H9 (cell line): ENCODE measurements around the gene CHD6. TPM values are rescaled to one million over a fixed set of nuclear protein-coding genes. Genes with fewer than 3 reads are reported as not detected.
A peak's percentile ranks its signal among the peaks of the same experiment; 100 is the strongest.

Source experiments
- DNase-seq: peaks from one replicate; pipeline ENCODE4 v3.0.0-alpha.2; 2017
- H2AFZ ChIP-seq: one replicate; pipeline ENCODE4 v1.6.1; 2013; ENCODE audit warnings: mild to moderate bottlenecking, low read length, control low read depth, moderate library complexity
- H2AK5ac ChIP-seq: 2 replicates; pipeline ENCODE4 v1.6.1; 2013; ENCODE audit warnings: low read length, control low read depth, mixed read lengths; ENCODE audit not compliant: insufficient read length
- H2BK120ac ChIP-seq: one replicate; pipeline ENCODE4 v1.6.1; 2013; ENCODE audit warnings: low read depth, mild to moderate bottlenecking, low read length, control low read depth, inconsistent platforms; ENCODE audit not compliant: poor library complexity, severe bottlenecking
- H2BK12ac ChIP-seq: 2 replicates; pipeline ENCODE4 v1.6.1; 2013; ENCODE audit warnings: low read length, control low read depth, mixed read lengths, low read depth; ENCODE audit not compliant: insufficient read length
- H2BK15ac ChIP-seq: 2 replicates; pipeline ENCODE4 v1.6.1; 2013; ENCODE audit warnings: low read depth, low read length, control low read depth
- H2BK20ac ChIP-seq: one replicate; pipeline ENCODE4 v1.6.1; 2013; ENCODE audit warnings: low read depth, mild to moderate bottlenecking, low read length, control low read depth, inconsistent platforms; ENCODE audit not compliant: poor library complexity, severe bottlenecking
- H2BK5ac ChIP-seq: 2 replicates; pipeline ENCODE4 v1.6.1; 2013; ENCODE audit warnings: low read length, control low read depth, mixed read lengths; ENCODE audit not compliant: insufficient read length
- H3K14ac ChIP-seq: 2 replicates; pipeline ENCODE4 v1.6.1; 2013; ENCODE audit warnings: low read length, control low read depth; ENCODE audit not compliant: insufficient read depth
- H3K18ac ChIP-seq: 2 replicates; pipeline ENCODE4 v1.6.1; 2013; ENCODE audit warnings: low read depth, mild to moderate bottlenecking, mixed read lengths, low read length, control low read depth; ENCODE audit not compliant: insufficient read length
- H3K23ac ChIP-seq: 2 replicates; pipeline ENCODE4 v1.6.1; 2013; ENCODE audit warnings: low read length, control low read depth, mixed read lengths, low read depth; ENCODE audit not compliant: insufficient read length
- H3K23me2 ChIP-seq: 2 replicates; pipeline ENCODE4 v1.6.1; 2013; ENCODE audit warnings: low read depth, mild to moderate bottlenecking, mixed read lengths, low read length, control low read depth; ENCODE audit not compliant: insufficient read length, poor library complexity, severe bottlenecking
- H3K27ac ChIP-seq: 2 replicates; pipeline ENCODE4 v1.5.1; 2013; ENCODE audit warnings: low read length, control low read depth, mixed read lengths, low read depth; ENCODE audit not compliant: insufficient read length
- H3K27me3 ChIP-seq: 2 replicates; pipeline ENCODE4 v1.6.1; 2013; ENCODE audit warnings: low read length, control low read depth, inconsistent platforms; ENCODE audit not compliant: insufficient read depth
- H3K4ac ChIP-seq: 2 replicates; pipeline ENCODE4 v1.6.1; 2013; ENCODE audit warnings: low read depth, mild to moderate bottlenecking, control low read depth, inconsistent platforms, low read length, moderate library complexity
- H3K4me1 ChIP-seq: 2 replicates; pipeline ENCODE4 v1.6.1; 2013; ENCODE audit warnings: low read length, control low read depth, inconsistent platforms; ENCODE audit not compliant: insufficient read depth
- H3K4me2 ChIP-seq: 2 replicates; pipeline ENCODE4 v1.6.1; 2013; ENCODE audit warnings: low read length, control low read depth, mixed read lengths; ENCODE audit not compliant: insufficient read length, insufficient read depth
- H3K56ac ChIP-seq: 2 replicates; pipeline ENCODE4 v1.6.1; 2013; ENCODE audit warnings: low read depth, mild to moderate bottlenecking, mixed read lengths, low read length, control low read depth; ENCODE audit not compliant: insufficient read length
- H3K79me1 ChIP-seq: 2 replicates; pipeline ENCODE4 v1.6.1; 2013; ENCODE audit warnings: low read depth, mild to moderate bottlenecking, moderate library complexity, low read length, control low read depth, inconsistent platforms; ENCODE audit not compliant: insufficient read depth, poor library complexity, severe bottlenecking
- H3K79me2 ChIP-seq: 2 replicates; pipeline ENCODE4 v1.6.1; 2013; ENCODE audit warnings: low read length, control low read depth, inconsistent platforms; ENCODE audit not compliant: insufficient read depth
- H3K9ac ChIP-seq: 2 replicates; pipeline ENCODE4 v1.6.1; 2013; ENCODE audit warnings: low read length, control low read depth, mixed read lengths; ENCODE audit not compliant: insufficient read length; ENCODE audit errors: extremely low read depth
- H3K9me3 ChIP-seq: one replicate; pipeline ENCODE4 v1.6.1; 2013; ENCODE audit warnings: low read depth, low read length, inconsistent platforms; ENCODE audit not compliant: control insufficient read depth
- H3T11ph ChIP-seq: one replicate; pipeline ENCODE4 v1.6.1; 2013; ENCODE audit warnings: mild to moderate bottlenecking, low read length, control low read depth, inconsistent platforms
- H4K20me1 ChIP-seq: one replicate; pipeline ENCODE4 v1.6.1; 2013; ENCODE audit not compliant: control insufficient read depth, insufficient read length, insufficient read depth
- H4K5ac ChIP-seq: 2 replicates; pipeline ENCODE4 v1.6.1; 2013; ENCODE audit warnings: low read depth, mild to moderate bottlenecking, mixed read lengths, low read length, control low read depth; ENCODE audit not compliant: insufficient read length
- H4K8ac ChIP-seq: replicated peaks from 2 replicates; pipeline ENCODE4 v1.6.1; 2013; ENCODE audit warnings: low read length, control low read depth, mixed read lengths, low read depth; ENCODE audit not compliant: insufficient read length
- H4K91ac ChIP-seq: 2 replicates; pipeline ENCODE4 v1.6.1; 2013; ENCODE audit warnings: low read depth, mild to moderate bottlenecking, moderate library complexity, mixed read lengths, low read length, control low read depth; ENCODE audit not compliant: insufficient read length
- H3K27ac Mint-ChIP-seq, 3 experiments: 2 replicates in 2 of 3; 3 replicates in 1 of 3; pipeline ENCODE4 v1.8.0; 2020 to 2021; ENCODE audit warnings: mixed read lengths in 3 of 3, mild to moderate bottlenecking in 1 of 3, moderate library complexity in 1 of 3
- H3K27me3 Mint-ChIP-seq: 2 replicates; pipeline ENCODE4 v1.8.0; 2021; ENCODE audit warnings: low read depth, mild to moderate bottlenecking, moderate library complexity, mixed read lengths
- H3K36me3 Mint-ChIP-seq, 3 experiments: 2 replicates in 2 of 3; 3 replicates in 1 of 3; pipeline ENCODE4 v1.8.0; 2020 to 2021; ENCODE audit warnings: low read depth in 3 of 3, mixed read lengths in 3 of 3; ENCODE audit not compliant: insufficient read depth in 1 of 3
- H3K4me1 Mint-ChIP-seq, 2 experiments: 2 replicates each; pipeline ENCODE4 v1.8.0; 2020; ENCODE audit warnings: mixed read lengths in 2 of 2
- H3K4me3 Mint-ChIP-seq, 2 experiments: 2 replicates in 1 of 2; 3 replicates in 1 of 2; pipeline ENCODE4 v1.8.0; 2020 to 2021; ENCODE audit warnings: mild to moderate bottlenecking in 2 of 2, mixed read lengths in 2 of 2, moderate library complexity in 1 of 2
- H3K9me3 Mint-ChIP-seq, 2 experiments: 2 replicates in 1 of 2; 3 replicates in 1 of 2; pipeline ENCODE4 v1.8.0; 2020; ENCODE audit warnings: mild to moderate bottlenecking in 2 of 2, mixed read lengths in 2 of 2, moderate library complexity in 1 of 2
- WGBS: extraction: QIAGEN DNeasy Blood & Tissue Kit; methylation state at CpG from one replicate; pipeline ENCODE4 v1.1.7; 2013; ENCODE audit warnings: missing lambda C conversion rate, low lambda C conversion rate, mixed read lengths; ENCODE audit not compliant: insufficient read length; ENCODE audit errors: extremely low coverage; 5-methylcytosine and 5-hydroxymethylcytosine counted together
- long read RNA-seq: library from polyadenylated mRNA; unstranded; transcript quantifications from one replicate; pipeline ENCODE4 v2.0.0, GENCODE V29; 2020
- total RNA-seq: library from RNA; stranded (reverse); gene quantifications from 2 replicates; pipeline ENCODE4 v1.2.1, GENCODE V29; 2021
- TF ChIP-seq, protein P1 (sequence below): fragments of 200-600 bp; sonication (generic); conservative IDR thresholded peaks from 3 replicates; pipeline ENCODE4 v1.8.0; 2021; ENCODE audit warnings: antibody characterized with exemption, mild to moderate bottlenecking

Gene CHD6, protein sequence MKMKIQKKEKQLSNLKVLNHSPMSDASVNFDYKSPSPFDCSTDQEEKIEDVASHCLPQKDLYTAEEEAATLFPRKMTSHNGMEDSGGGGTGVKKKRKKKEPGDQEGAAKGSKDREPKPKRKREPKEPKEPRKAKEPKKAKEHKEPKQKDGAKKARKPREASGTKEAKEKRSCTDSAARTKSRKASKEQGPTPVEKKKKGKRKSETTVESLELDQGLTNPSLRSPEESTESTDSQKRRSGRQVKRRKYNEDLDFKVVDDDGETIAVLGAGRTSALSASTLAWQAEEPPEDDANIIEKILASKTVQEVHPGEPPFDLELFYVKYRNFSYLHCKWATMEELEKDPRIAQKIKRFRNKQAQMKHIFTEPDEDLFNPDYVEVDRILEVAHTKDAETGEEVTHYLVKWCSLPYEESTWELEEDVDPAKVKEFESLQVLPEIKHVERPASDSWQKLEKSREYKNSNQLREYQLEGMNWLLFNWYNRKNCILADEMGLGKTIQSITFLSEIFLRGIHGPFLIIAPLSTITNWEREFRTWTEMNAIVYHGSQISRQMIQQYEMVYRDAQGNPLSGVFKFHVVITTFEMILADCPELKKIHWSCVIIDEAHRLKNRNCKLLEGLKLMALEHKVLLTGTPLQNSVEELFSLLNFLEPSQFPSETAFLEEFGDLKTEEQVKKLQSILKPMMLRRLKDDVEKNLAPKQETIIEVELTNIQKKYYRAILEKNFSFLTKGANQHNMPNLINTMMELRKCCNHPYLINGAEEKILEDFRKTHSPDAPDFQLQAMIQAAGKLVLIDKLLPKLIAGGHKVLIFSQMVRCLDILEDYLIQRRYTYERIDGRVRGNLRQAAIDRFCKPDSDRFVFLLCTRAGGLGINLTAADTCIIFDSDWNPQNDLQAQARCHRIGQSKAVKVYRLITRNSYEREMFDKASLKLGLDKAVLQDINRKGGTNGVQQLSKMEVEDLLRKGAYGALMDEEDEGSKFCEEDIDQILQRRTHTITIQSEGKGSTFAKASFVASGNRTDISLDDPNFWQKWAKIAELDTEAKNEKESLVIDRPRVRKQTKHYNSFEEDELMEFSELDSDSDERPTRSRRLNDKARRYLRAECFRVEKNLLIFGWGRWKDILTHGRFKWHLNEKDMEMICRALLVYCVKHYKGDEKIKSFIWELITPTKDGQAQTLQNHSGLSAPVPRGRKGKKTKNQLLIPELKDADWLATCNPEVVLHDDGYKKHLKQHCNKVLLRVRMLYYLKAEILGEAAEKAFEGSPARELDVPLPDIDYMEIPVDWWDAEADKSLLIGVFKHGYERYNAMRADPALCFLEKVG (N-terminal part only)
- 48.2 and 51.5 TPM in 2 replicates for total RNA-seq
- long read RNA-seq, partial matches to known transcripts: 21 of 41 reads
- long read RNA-seq, other reads (novel, unspliced or antisense): 18 of 41 reads

DNA sequence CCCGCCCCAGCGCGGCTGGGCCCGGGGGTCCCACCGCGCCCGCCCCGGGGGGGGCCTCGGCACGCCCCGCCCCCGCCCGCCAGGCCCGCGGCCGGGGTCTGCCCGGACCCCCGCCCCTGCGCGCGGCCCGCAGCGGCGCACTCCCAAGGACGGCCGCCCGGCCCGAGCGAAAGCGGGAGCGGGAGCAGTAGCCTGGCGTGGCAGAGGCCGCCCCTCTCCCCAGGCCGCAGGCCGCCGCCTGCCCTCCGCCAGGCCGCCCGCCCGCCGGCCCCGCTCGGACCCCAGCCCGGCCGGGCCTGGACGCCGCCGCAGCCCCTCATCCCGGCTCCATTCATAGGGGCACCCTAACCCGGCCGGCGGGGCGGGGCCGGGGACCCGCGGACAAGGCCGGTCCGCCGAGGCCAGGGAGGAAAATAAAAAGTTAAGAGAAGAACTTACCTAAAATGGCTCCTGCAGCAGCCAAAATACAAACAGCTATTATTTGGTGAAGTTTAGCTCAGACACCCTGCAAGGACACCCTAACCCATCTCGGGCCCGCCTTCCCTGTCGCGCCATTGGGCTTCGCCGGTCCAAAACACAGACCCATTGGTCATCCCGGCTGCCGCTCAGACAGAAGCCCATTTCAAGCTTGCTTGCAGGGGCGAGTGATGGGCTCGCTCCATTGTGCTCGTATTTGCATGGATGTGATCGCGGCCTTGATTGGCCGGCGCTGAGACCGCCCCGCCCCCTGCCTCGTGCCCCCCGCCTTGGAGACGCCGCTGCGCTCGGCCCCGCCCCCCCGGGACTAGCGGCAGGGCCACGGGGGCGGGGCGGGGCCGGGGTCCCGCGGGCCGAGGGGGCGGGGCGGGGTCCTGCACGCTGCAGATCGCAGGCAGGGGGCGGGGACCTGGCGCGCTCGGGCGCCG lies at the start of gene CHD6:
CHD6 (minus strand) TSS at position 476 of the 905 bp plus-strand sequence. CDS start 67,040 bp downstream, outside the sequence.
- H3K56ac ChIP-seq: no peak within 1 kb of the TSS
- H3K4me2 ChIP-seq: peak within 1 kb of the TSS; percentile 75
- no peak within 1 kb of the TSS for H2BK120ac ChIP-seq
- H2AK5ac ChIP-seq: no peak within 1 kb of the TSS
- H3K18ac ChIP-seq: peak within 1 kb of the TSS; percentile 92
- peak within 1 kb of the TSS; percentile 57 for H3K27ac ChIP-seq
- TF ChIP-seq, protein P1, sequence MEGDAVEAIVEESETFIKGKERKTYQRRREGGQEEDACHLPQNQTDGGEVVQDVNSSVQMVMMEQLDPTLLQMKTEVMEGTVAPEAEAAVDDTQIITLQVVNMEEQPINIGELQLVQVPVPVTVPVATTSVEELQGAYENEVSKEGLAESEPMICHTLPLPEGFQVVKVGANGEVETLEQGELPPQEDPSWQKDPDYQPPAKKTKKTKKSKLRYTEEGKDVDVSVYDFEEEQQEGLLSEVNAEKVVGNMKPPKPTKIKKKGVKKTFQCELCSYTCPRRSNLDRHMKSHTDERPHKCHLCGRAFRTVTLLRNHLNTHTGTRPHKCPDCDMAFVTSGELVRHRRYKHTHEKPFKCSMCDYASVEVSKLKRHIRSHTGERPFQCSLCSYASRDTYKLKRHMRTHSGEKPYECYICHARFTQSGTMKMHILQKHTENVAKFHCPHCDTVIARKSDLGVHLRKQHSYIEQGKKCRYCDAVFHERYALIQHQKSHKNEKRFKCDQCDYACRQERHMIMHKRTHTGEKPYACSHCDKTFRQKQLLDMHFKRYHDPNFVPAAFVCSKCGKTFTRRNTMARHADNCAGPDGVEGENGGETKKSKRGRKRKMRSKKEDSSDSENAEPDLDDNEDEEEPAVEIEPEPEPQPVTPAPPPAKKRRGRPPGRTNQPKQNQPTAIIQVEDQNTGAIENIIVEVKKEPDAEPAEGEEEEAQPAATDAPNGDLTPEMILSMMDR: no peak
- H3K23me2 ChIP-seq: peaks cover 9% of the 10 kb centered on the region
- peak; percentile 100 for DNase-seq
- H2BK12ac ChIP-seq: no peak within 1 kb of the TSS
- H3K79me1 ChIP-seq: peaks cover 4% of the 10 kb centered on the region
- no peaks in the 10 kb centered on the region for H3K9me3 ChIP-seq
- peaks cover 33% of the 10 kb centered on the region; the same call in 1 of the 2 replicates for H3K79me2 ChIP-seq
- no peak within 1 kb of the TSS for H2BK15ac ChIP-seq
- H3K9ac ChIP-seq: peak within 1 kb of the TSS; percentile 65
- WGBS: no CpG with 5 or more reads among the region's 102 CpGs
- Mint-ChIP-seq H3K4me1 (peaks cover 50 to 51% of the 10 kb centered on the region in 2 experiments), H3K4me3 (peak within 1 kb of the TSS; percentile 85 to 96), H3K27me3 (peaks cover 1% of the 10 kb centered on the region), H3K27ac (peak within 1 kb of the TSS; percentile 32 to 84 (median 65); a peak in 6 of 7 replicates), H3K36me3 (no peaks in the 10 kb centered on the region), H3K9me3 (no peaks in the 10 kb centered on the region)
- peak within 1 kb of the TSS; percentile 80; the same call in 1 of the 2 replicates for H3K14ac ChIP-seq
- no peak within 1 kb of the TSS for H2BK20ac ChIP-seq
- peaks cover 8% of the 10 kb centered on the region for H3K4me1 ChIP-seq
- H3K4ac ChIP-seq: no peak within 1 kb of the TSS
- H4K5ac ChIP-seq: no peak within 1 kb of the TSS
- no peak within 1 kb of the TSS for H4K91ac ChIP-seq
- H3K23ac ChIP-seq: no peak within 1 kb of the TSS
- H4K8ac ChIP-seq: no peak within 1 kb of the TSS
- H3T11ph ChIP-seq: no peak within 1 kb of the TSS
- H4K20me1 ChIP-seq: no peaks in the 10 kb centered on the region
- no peaks in the 10 kb centered on the region for H3K27me3 ChIP-seq
- no peak within 1 kb of the TSS for H2AFZ ChIP-seq
- H2BK5ac ChIP-seq: no peak within 1 kb of the TSS
